ENCODE data around the gene SMG9. TPM values are rescaled to one million over a fixed set of nuclear protein-coding genes. Genes with fewer than 3 reads are reported as not detected.
A peak's percentile ranks its signal among the peaks of the same experiment; 100 is the strongest.

SMG9 gene
- total and polyA plus RNA-seq, 2 of the 13 experiments (the other 11 are each of a cell fraction or from before 2014, with no cell fraction given): 16.1 to 18.7 TPM

GRCh38 chr19:43704002-43704705 is 50.6 kb downstream of the SMG9 start (continued):
- TF ChIP-seq, protein P1, sequence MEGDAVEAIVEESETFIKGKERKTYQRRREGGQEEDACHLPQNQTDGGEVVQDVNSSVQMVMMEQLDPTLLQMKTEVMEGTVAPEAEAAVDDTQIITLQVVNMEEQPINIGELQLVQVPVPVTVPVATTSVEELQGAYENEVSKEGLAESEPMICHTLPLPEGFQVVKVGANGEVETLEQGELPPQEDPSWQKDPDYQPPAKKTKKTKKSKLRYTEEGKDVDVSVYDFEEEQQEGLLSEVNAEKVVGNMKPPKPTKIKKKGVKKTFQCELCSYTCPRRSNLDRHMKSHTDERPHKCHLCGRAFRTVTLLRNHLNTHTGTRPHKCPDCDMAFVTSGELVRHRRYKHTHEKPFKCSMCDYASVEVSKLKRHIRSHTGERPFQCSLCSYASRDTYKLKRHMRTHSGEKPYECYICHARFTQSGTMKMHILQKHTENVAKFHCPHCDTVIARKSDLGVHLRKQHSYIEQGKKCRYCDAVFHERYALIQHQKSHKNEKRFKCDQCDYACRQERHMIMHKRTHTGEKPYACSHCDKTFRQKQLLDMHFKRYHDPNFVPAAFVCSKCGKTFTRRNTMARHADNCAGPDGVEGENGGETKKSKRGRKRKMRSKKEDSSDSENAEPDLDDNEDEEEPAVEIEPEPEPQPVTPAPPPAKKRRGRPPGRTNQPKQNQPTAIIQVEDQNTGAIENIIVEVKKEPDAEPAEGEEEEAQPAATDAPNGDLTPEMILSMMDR (CRISPR knock-in tag; IDR thresholded peaks at IDR 0.05): no peak
- TF ChIP-seq AGO1 (IDR thresholded peaks at IDR 0.05; ENCODE audit: low read depth, low read length, poor library complexity, severe bottlenecking) (no peak), ZNF20 (CRISPR knock-in tag; IDR thresholded peaks at IDR 0.05) (no peak), ETV5 (CRISPR knock-in tag; IDR thresholded peaks at IDR 0.05; ENCODE audit: borderline replicate concordance) (peak; percentile 81), SOX13 (IDR thresholded peaks at IDR 0.05) (no peak), SOX13 (CRISPR knock-in tag; conservative IDR thresholded peaks at IDR 0.05 in 1 of 2, IDR thresholded peaks at IDR 0.05 in 1 of 2) (0 out of 4 replicates have a peak, but pooled peaks of 1 of the 2 experiments have one; percentile 24), ZNF18 (CRISPR knock-in tag; IDR thresholded peaks at IDR 0.05; ENCODE audit: insufficient replicate concordance) (no peak), GZF1 (CRISPR knock-in tag; IDR thresholded peaks at IDR 0.05) (no peak), ZNF777 (CRISPR knock-in tag; IDR thresholded peaks at IDR 0.05) (no peak), TRIM24 (CRISPR knock-in tag; IDR thresholded peaks at IDR 0.05) (no peak), HOXD1 (CRISPR knock-in tag; IDR thresholded peaks at IDR 0.05) (no peak), TBX3 (IDR thresholded peaks at IDR 0.05; ENCODE audit: borderline replicate concordance) (no peak), KDM6A (CRISPR knock-in tag; IDR thresholded peaks at IDR 0.05; ENCODE audit: low read depth) (0 out of 2 replicates have a peak, but pooled peaks have one; percentile 47), ZNF225 (CRISPR knock-in tag; IDR thresholded peaks at IDR 0.05) (no peak), ZSCAN25 (CRISPR knock-in tag; IDR thresholded peaks at IDR 0.05) (no peak), TOPORS (CRISPR knock-in tag; IDR thresholded peaks at IDR 0.05) (no peak), ZNF34 (CRISPR knock-in tag; IDR thresholded peaks at IDR 0.05; ENCODE audit: borderline replicate concordance) (no peak), SNAI1 (CRISPR knock-in tag; IDR thresholded peaks at IDR 0.05; ENCODE audit: borderline replicate concordance) (no peak), ZNF230 (CRISPR knock-in tag; IDR thresholded peaks at IDR 0.05) (no peak), ZNF124 (CRISPR knock-in tag; IDR thresholded peaks at IDR 0.05) (no peak), MIER2 (CRISPR knock-in tag; IDR thresholded peaks at IDR 0.05) (no peak), BORCS8-MEF2B (CRISPR knock-in tag; IDR thresholded peaks at IDR 0.05) (no peak), THAP11 (CRISPR knock-in tag; IDR thresholded peaks at IDR 0.05) (no peak), EZH2 (conservative IDR thresholded peaks at IDR 0.05; ENCODE audit: low read depth, low read length) (no peak), ESRRA (CRISPR knock-in tag; IDR thresholded peaks at IDR 0.05; ENCODE audit: low read depth) (no peak), ZNF891 (CRISPR knock-in tag; IDR thresholded peaks at IDR 0.05) (no peak), IKZF1 (IDR thresholded peaks at IDR 0.05) (no peak), ZNF101 (CRISPR knock-in tag; IDR thresholded peaks at IDR 0.05; ENCODE audit: borderline replicate concordance, low read depth) (no peak), CREBL2 (CRISPR knock-in tag; IDR thresholded peaks at IDR 0.05; ENCODE audit: borderline replicate concordance) (no peak)

All from HepG2 (cell line).